K562 (cell line): ENCODE results near the gene APLF. TPM values are rescaled to one million over a fixed set of nuclear protein-coding genes. Genes with fewer than 3 reads are reported as not detected.

ENCODE experiments used
- ARHGAP35 ChIP-seq: fragments of 450-650 bp; IDR thresholded peaks from 2 replicates; pipeline ENCODE4 v1.6.1; 2018; ENCODE audit not compliant: partially characterized antibody
- DEAF1 ChIP-seq: fragments of 450-650 bp; formaldehyde crosslinking; IDR thresholded peaks from 2 replicates; pipeline ENCODE4 v1.4.0; 2020; ENCODE audit warnings: mild to moderate bottlenecking, moderate library complexity
- ESRRB ChIP-seq: fragments of 250-450 bp; sonication (Bioruptor Pico); IDR thresholded peaks from 2 replicates; pipeline ENCODE4 v1.5.0; 2020; ENCODE audit warnings: mild to moderate bottlenecking, moderate library complexity, borderline replicate concordance
- MXD1 ChIP-seq: fragments of 250-450 bp; sonication (Bioruptor Pico); IDR thresholded peaks from 2 replicates; pipeline ENCODE4 v1.8.0; 2021; ENCODE audit warnings: borderline replicate concordance, mild to moderate bottlenecking, moderate library complexity; ENCODE audit not compliant: poor library complexity, severe bottlenecking
- RBFOX2 ChIP-seq: fragments of 200-400 bp; formaldehyde crosslinking; IDR thresholded peaks from 2 replicates; pipeline ENCODE4 v1.6.1; 2017; ENCODE audit warnings: low read depth, mild to moderate bottlenecking, low read length, moderate library complexity
- SPI1 ChIP-seq: IDR thresholded peaks from 2 replicates; pipeline ENCODE4 v1.6.1; 2011; ENCODE audit warnings: low read depth, low read length, control low read depth, borderline replicate concordance
- TBP ChIP-seq: optimal IDR thresholded peaks from 2 replicates; pipeline ENCODE3; 2011; ENCODE audit warnings: low read depth, low read length, improper control_type of control experiment
- TCF7L2 ChIP-seq: fragments of 150-350 bp; IDR thresholded peaks from 2 replicates; pipeline ENCODE4 v1.6.1; 2016; ENCODE audit warnings: low read depth, mild to moderate bottlenecking, low read length, moderate library complexity
- TEAD4 ChIP-seq, 2 experiments: sonication (generic) in 1 of 2; formaldehyde crosslinking in 1 of 2; IDR thresholded peaks; 2 replicates each; pipeline versions ENCODE4 v1.6.1 to v1.8.0; 2012 to 2022; ENCODE audit warnings: borderline replicate concordance in 1 of 2, inconsistent platforms in 1 of 2, low read length in 1 of 2, mild to moderate bottlenecking in 1 of 2, missing genetic modification reagents in 1 of 2
- THAP7 ChIP-seq: fragments of 250-450 bp; sonication (Bioruptor Pico); IDR thresholded peaks from 2 replicates; pipeline ENCODE4 v1.5.0; 2021
- TSHZ1 ChIP-seq: fragments of 250-450 bp; sonication (Bioruptor Pico); IDR thresholded peaks from 2 replicates; pipeline ENCODE4 v1.4.0; 2020; ENCODE audit warnings: mild to moderate bottlenecking, moderate library complexity
- ZNF224 ChIP-seq: sonication (generic); formaldehyde crosslinking; IDR thresholded peaks from 2 replicates; pipeline ENCODE4 v1.8.0; 2022; ENCODE audit warnings: mild to moderate bottlenecking, missing genetic modification reagents
- ZNF239 ChIP-seq: fragments of 250-450 bp; sonication (Bioruptor Pico); IDR thresholded peaks from 2 replicates; pipeline ENCODE4 v1.4.0; 2020; ENCODE audit warnings: mild to moderate bottlenecking
- ZNF280B ChIP-seq: fragments of 250-450 bp; sonication (Bioruptor Pico); IDR thresholded peaks from 2 replicates; pipeline ENCODE4 v1.5.1; 2021; ENCODE audit warnings: mild to moderate bottlenecking
- ZNF3 ChIP-seq: fragments of 250-450 bp; sonication (Bioruptor Pico); IDR thresholded peaks from 2 replicates; pipeline ENCODE4 v1.5.0; 2021; ENCODE audit warnings: mild to moderate bottlenecking, moderate library complexity
- ZNF444 ChIP-seq: fragments of 250-450 bp; sonication (Bioruptor Pico); IDR thresholded peaks from 2 replicates; pipeline ENCODE4 v1.4.0; 2020; ENCODE audit warnings: mild to moderate bottlenecking, moderate library complexity
- ZNF717 ChIP-seq: fragments of 250-450 bp; sonication (Bioruptor Pico); IDR thresholded peaks from 2 replicates; pipeline ENCODE4 v1.5.0; 2021
- ZSCAN32 ChIP-seq: fragments of 450-650 bp; formaldehyde crosslinking; IDR thresholded peaks from 2 replicates; pipeline ENCODE4 v1.4.0; 2020; ENCODE audit warnings: mild to moderate bottlenecking, moderate library complexity
- polyA plus RNA-seq, 8 experiments: library from polyadenylated mRNA; depleted of rRNA in 4 of 8; stranded (reverse) in 5 of 8; unstranded in 3 of 8; fragments of >200 nt; fragmentation: Nextera tagmentation in 2 of 8; fragmentation: Illumina TruSeq in 1 of 8; extraction: Ambion mirVana in 2 of 8; extraction: Trizol in 1 of 8; gene quantifications; 2 replicates each; pipeline versions ENCODE4 v1.2.1 to v1.2.3, GENCODE V29; 2011 to 2014; ENCODE audit warnings: inconsistent platforms in 1 of 8, missing spikeins in 1 of 8
- total RNA-seq, 7 experiments: library from RNA; depleted of rRNA in 6 of 7; stranded (reverse); fragments of >200 nt in 6 of 7; fragmentation: Illumina TruSeq in 2 of 7; extraction: Trizol in 2 of 7; gene quantifications; 2 replicates each; pipeline versions ENCODE4 v1.2.1 to v1.2.3, GENCODE V29; 2011 to 2021; ENCODE audit warnings: low replicate concordance in 1 of 7

Gene APLF
- total and polyA plus RNA-seq, 9 of the 15 experiments (the other 6 are each of a cell fraction or from before 2014, with no cell fraction given), result 0.07 to 1.1 (median 0.71) TPM

- TF ChIP-seq ZNF280B (peak; percentile 80; the same call in 1 of the 2 replicates), RBFOX2 (no peak; the same call in 1 of the 2 replicates), SPI1 (no peak), TBP (peak; percentile 78), DEAF1 (CRISPR knock-in tag) (peak; percentile 78), ESRRB (CRISPR knock-in tag) (peak; percentile 74; the same call in 1 of the 2 replicates), ZSCAN32 (CRISPR knock-in tag) (peak; percentile 97), TEAD4 (IDR thresholded peaks at IDR 0.05; ENCODE audit: low read length) (0 out of 2 replicates have a peak, but pooled peaks have one; percentile 9), TEAD4 (CRISPR knock-in tag; IDR thresholded peaks at IDR 0.05; ENCODE audit: borderline replicate concordance) (no peak), THAP7 (peak; percentile 90), ZNF444 (CRISPR knock-in tag) (peak; percentile 90), ZNF239 (CRISPR knock-in tag) (peak; percentile 56; the same call in 1 of the 2 replicates), ZNF717 (CRISPR knock-in tag) (peak; percentile 96), TSHZ1 (CRISPR knock-in tag) (peak; percentile 54; the same call in 1 of the 2 replicates), ZNF3 (CRISPR knock-in tag) (peak; percentile 93), ZNF224 (no peak), MXD1 (no peak), ARHGAP35 (no peak), TCF7L2 (no peak)
These were observed 28.7 kb upstream of the APLF start (continued) for GRCh38 chr2:68438455-68439303.
